Endometrial microvascular endothelial cells (primary cell): ENCODE data around the gene GATAD2A. TPM values are rescaled to one million over a fixed set of nuclear protein-coding genes. Genes with fewer than 3 reads are reported as not detected.
"Not testable (repeated sequence)": the region's sequence is repeated elsewhere in the genome, so short reads cannot be mapped to it uniquely, and the experiment has no call there.

Experiments used
- in situ Hi-C: cut with HindIII; loops from 2 replicates; pipeline ENCODE4 v1.10.0; 2017; ENCODE audit warnings: low sequenced_read_pairs, low pct_unique_long_range_greater_than_20kb; ENCODE audit errors: inconsistent ontology term
- total RNA-seq: library from RNA; depleted of rRNA; stranded (reverse); fragments of >200 nt; gene quantifications from one replicate; pipeline ENCODE4 v1.2.3, GENCODE V29; 2015; ENCODE audit errors: inconsistent ontology term

Gene GATAD2A
- total RNA-seq, 1 donor from 2014 or later: 102 TPM

- in situ Hi-C loops: no loop called here
Measured at GRCh38 chr19:19459073-19459472, 53.6 kb downstream of the GATAD2A start.

GRCh38 chr19:19459707-19460251 is 54.3 kb downstream of the GATAD2A start:
- in situ Hi-C loops: no loop called here

- in situ Hi-C loops: no loop called here
Measured at GRCh38 chr19:19460258-19460731, 54.8 kb downstream of the GATAD2A start.

GRCh38 chr19:19460761-19461265 is 55.3 kb downstream of the GATAD2A start:
- in situ Hi-C loops: no loop called here

GRCh38 chr19:19461306-19461670 is 55.8 kb downstream of the GATAD2A start:
- in situ Hi-C loops: no loop called here

- in situ Hi-C loops: no loop called here
Measured at GRCh38 chr19:19461671-19462622, 56.5 kb downstream of the GATAD2A start.

- in situ Hi-C loops: no loop called here
Measured at GRCh38 chr19:19463348-19464117, 58.1 kb downstream of the GATAD2A start.

GRCh38 chr19:19464339-19465098 is 59.0 kb downstream of the GATAD2A start:
- in situ Hi-C loops: no loop called here

GRCh38 chr19:19465436-19466070 is 60.1 kb downstream of the GATAD2A start:
- in situ Hi-C loops: no loop called here

GRCh38 chr19:19466201-19466600 is 60.7 kb downstream of the GATAD2A start:
- in situ Hi-C loops: no loop called here

- in situ Hi-C loops: no loop called here
Measured at GRCh38 chr19:19468424-19469050, 63.1 kb downstream of the GATAD2A start.

GRCh38 chr19:19470579-19470978 is 65.1 kb downstream of the GATAD2A start:
- in situ Hi-C loops: no loop called here

GRCh38 chr19:19471682-19472081 is 66.2 kb downstream of the GATAD2A start:
- in situ Hi-C loops: no loop called here

- in situ Hi-C loops: not testable (repeated sequence)
Measured at GRCh38 chr19:19472106-19472505, 66.6 kb downstream of the GATAD2A start.

- in situ Hi-C loops: no loop called here
Measured at GRCh38 chr19:19475015-19475765, 69.7 kb downstream of the GATAD2A start.

- in situ Hi-C loops: no loop called here
Measured at GRCh38 chr19:19475849-19476828, 70.7 kb downstream of the GATAD2A start.
